HepG2 (cell line): ENCODE data around the gene SLC25A11.

Experiments used
- MAFK ChIP-seq, 2 experiments: IDR thresholded peaks in 1 of 2; conservative IDR thresholded peaks in 1 of 2; 2 replicates each; pipeline ENCODE4 v1.6.1; 2011; ENCODE audit warnings: improper control_type of control experiment in 2 of 2, low read length in 2 of 2
- POLR2A ChIP-seq, 2 experiments: IDR thresholded peaks; 2 replicates each; pipeline ENCODE4 v1.6.1; 2011; ENCODE audit warnings: low read depth in 2 of 2, low read length in 2 of 2, mild to moderate bottlenecking in 1 of 2, moderate library complexity in 1 of 2; ENCODE audit not compliant: insufficient read depth in 1 of 2
- ZFX ChIP-seq: sonication (generic); formaldehyde crosslinking; IDR thresholded peaks from 2 replicates; pipeline ENCODE4 v1.4.0; 2020; ENCODE audit warnings: mild to moderate bottlenecking, low read depth, missing genetic modification reagents, moderate library complexity
- TF ChIP-seq, protein P1 (sequence below): IDR thresholded peaks from 2 replicates; pipeline ENCODE4 v1.6.1; 2016; ENCODE audit warnings: low read depth, control low read depth
- TF ChIP-seq, protein P2 (sequence below): sonication (generic); formaldehyde crosslinking; IDR thresholded peaks from 2 replicates; pipeline ENCODE4 v1.5.0; 2020; ENCODE audit warnings: missing genetic modification reagents, mild to moderate bottlenecking, borderline replicate concordance

DNA sequence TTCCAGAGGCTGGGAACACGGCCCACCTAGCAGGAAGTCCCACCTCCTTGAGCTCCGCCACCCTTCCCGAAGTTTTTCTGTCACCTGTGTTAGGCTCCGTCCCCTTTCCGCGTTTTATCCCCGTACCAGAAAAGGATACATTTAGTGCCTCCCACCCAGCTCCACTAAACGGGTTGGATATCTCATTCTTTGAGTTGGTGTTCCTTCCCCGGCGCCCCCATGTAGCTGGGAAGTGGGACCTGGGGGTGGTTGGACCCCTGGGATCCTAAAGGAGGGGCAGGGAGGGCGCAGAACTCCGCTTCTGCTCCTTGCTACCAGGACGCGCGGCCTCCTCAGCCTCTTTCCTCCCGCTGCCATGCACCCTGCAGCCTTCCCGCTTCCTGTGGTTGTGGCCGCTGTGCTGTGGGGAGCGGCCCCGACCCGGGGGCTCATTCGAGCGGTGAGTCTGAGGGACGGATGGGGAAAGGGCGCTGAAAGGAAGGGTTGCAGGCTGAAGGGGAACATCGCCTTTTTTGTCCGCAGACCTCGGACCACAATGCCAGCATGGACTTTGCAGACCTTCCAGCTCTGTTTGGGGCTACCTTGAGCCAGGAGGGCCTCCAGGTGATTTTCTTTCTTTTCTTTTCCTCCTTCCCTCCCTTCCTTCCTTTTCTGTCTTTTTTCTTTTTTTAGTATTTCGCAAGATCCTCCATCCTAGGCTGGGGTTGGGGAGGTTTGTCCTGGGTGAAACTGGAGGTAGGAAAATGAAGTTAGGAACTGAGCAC lies 891 bp upstream of the SLC25A11 start:
- TF ChIP-seq, protein P1, sequence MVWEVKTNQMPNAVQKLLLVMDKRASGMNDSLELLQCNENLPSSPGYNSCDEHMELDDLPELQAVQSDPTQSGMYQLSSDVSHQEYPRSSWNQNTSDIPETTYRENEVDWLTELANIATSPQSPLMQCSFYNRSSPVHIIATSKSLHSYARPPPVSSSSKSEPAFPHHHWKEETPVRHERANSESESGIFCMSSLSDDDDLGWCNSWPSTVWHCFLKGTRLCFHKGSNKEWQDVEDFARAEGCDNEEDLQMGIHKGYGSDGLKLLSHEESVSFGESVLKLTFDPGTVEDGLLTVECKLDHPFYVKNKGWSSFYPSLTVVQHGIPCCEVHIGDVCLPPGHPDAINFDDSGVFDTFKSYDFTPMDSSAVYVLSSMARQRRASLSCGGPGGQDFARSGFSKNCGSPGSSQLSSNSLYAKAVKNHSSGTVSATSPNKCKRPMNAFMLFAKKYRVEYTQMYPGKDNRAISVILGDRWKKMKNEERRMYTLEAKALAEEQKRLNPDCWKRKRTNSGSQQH (CRISPR knock-in tag) = 0 out of 2 replicates have a peak, but pooled peaks have one; percentile 36
- TF ChIP-seq ZFX = no peak; the same call in 1 of the 2 replicates
- TF ChIP-seq, protein P2, sequence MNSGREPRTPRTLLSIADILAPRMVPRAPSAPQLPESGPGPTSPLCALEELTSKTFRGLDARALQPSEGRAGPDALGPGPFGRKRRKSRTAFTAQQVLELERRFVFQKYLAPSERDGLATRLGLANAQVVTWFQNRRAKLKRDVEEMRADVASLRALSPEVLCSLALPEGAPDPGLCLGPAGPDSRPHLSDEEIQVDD (CRISPR knock-in tag) = no peak
- peak in 1 of 2 experiments; percentile 46; a peak in 1 of 4 replicates for TF ChIP-seq POLR2A (IDR thresholded peaks at IDR 0.05; ENCODE audit: insufficient read depth in 1 of 2, low read depth in 2 of 2, low read length in 2 of 2)
- no peak for TF ChIP-seq MAFK (conservative IDR thresholded peaks at IDR 0.05 in 1 of 2, IDR thresholded peaks at IDR 0.05 in 1 of 2; ENCODE audit: low read length in 2 of 2)
